GM18861 (cell line): Measurements from ENCODE around the gene ANKRD6.

ENCODE experiments used
- ATAC-seq: cut with Tn5 transposase; IDR thresholded peaks from one replicate; pipeline ENCODE4 v1.9.1; 2021; ENCODE audit not compliant: unreplicated experiment

ANKRD6 gene

GRCh38 chr6:89464295-89464694 is 31.3 kb downstream of the ANKRD6 start:
- no peak for ATAC-seq

GRCh38 chr6:89467437-89467836 is 34.5 kb downstream of the ANKRD6 start:
- ATAC-seq, result no peak

- no peak for ATAC-seq
These were observed 36.0 kb downstream of the ANKRD6 start for GRCh38 chr6:89468998-89469397.

- no peak for ATAC-seq
These were observed 38.4 kb downstream of the ANKRD6 start for GRCh38 chr6:89471287-89471867.

- no peak for ATAC-seq
These were observed 42.1 kb downstream of the ANKRD6 start for GRCh38 chr6:89475101-89475500.

GRCh38 chr6:89475634-89476033 is 42.7 kb downstream of the ANKRD6 start:
- no peak for ATAC-seq

- no peak for ATAC-seq
These were observed 46.9 kb downstream of the ANKRD6 start for GRCh38 chr6:89479897-89480296.

GRCh38 chr6:89481695-89482094 is 48.7 kb downstream of the ANKRD6 start:
- ATAC-seq, result no peak

GRCh38 chr6:89482126-89482525 is 49.2 kb downstream of the ANKRD6 start:
- no peak for ATAC-seq

- no peak for ATAC-seq
These were observed 50.3 kb downstream of the ANKRD6 start for GRCh38 chr6:89483111-89483720.

- no peak for ATAC-seq
These were observed 52.4 kb downstream of the ANKRD6 start for GRCh38 chr6:89485320-89485719.

- ATAC-seq, result no peak
These were observed 54.9 kb downstream of the ANKRD6 start for GRCh38 chr6:89487864-89488263.

- ATAC-seq, result no peak
These were observed 55.5 kb downstream of the ANKRD6 start for GRCh38 chr6:89488438-89488837.

GRCh38 chr6:89489078-89489477 is 56.1 kb downstream of the ANKRD6 start:
- ATAC-seq, result no peak

- no peak for ATAC-seq
These were observed 59.2 kb downstream of the ANKRD6 start for GRCh38 chr6:89492025-89492640.

- peak; percentile 57 for ATAC-seq
These were observed 61.3 kb downstream of the ANKRD6 start for GRCh38 chr6:89494131-89494793.

- no peak for ATAC-seq
These were observed 63.1 kb downstream of the ANKRD6 start for GRCh38 chr6:89495961-89496535.

GRCh38 chr6:89500611-89501010 is 67.7 kb downstream of the ANKRD6 start:
- no peak for ATAC-seq

GRCh38 chr6:89501222-89501621 is 68.3 kb downstream of the ANKRD6 start:
- ATAC-seq, result no peak

GRCh38 chr6:89501753-89502152 is 68.8 kb downstream of the ANKRD6 start:
- ATAC-seq, result no peak

- no peak for ATAC-seq
These were observed 70.7 kb downstream of the ANKRD6 start for GRCh38 chr6:89503641-89504040.

GRCh38 chr6:89505847-89506246 is 72.9 kb downstream of the ANKRD6 start:
- ATAC-seq, result no peak
